Measurements from ENCODE around the gene RPS6KB2.

GRCh38 chr11:67409261-67409666 is 19.0 kb upstream of the RPS6KB2 start:
- TF ChIP-seq CTCF (IDR thresholded peaks at IDR 0.05): no peak
- TF ChIP-seq POLR2A (IDR thresholded peaks at IDR 0.05): no peak
- TF ChIP-seq EP300 (IDR thresholded peaks at IDR 0.05): no peak

Measured in suprapubic skin (tissue), 3 donors.